Tibial nerve (tissue), 4 donors: ENCODE measurements around the gene ANOS1. TPM values are rescaled to one million over a fixed set of nuclear protein-coding genes. Genes with fewer than 3 reads are reported as not detected.

Experiments used
- DNase-seq, 2 donors: peaks; one replicate each; pipeline ENCODE4 v3.0.0-alpha.2; 2019; ENCODE audit warnings: low spot score in 2 of 2
- H3K27ac ChIP-seq, 4 donors: fragments of 200-600 bp; sonication (generic) in 3 of 4; one replicate each; pipeline ENCODE4 v1.5.1; 2017 to 2019; ENCODE audit warnings: mild to moderate bottlenecking in 1 of 4
- H3K27me3 ChIP-seq, 2 donors: fragments of 200-600 bp; sonication (generic) in 1 of 2; one replicate each; pipeline versions ENCODE4 v1.5.1 to v1.6.0; 2017 to 2019
- H3K36me3 ChIP-seq, 3 donors: fragments of 200-600 bp; sonication (generic); one replicate each; pipeline ENCODE4 v1.5.1; 2018 to 2019
- H3K4me1 ChIP-seq, 4 donors: fragments of 200-600 bp; sonication (generic) in 3 of 4; one replicate each; pipeline ENCODE4 v1.5.1; 2017 to 2019
- H3K4me3 ChIP-seq, 4 donors: fragments of 200-600 bp; sonication (generic) in 3 of 4; one replicate each; pipeline ENCODE4 v1.5.1; 2017 to 2019; ENCODE audit warnings: mild to moderate bottlenecking in 1 of 4, moderate library complexity in 1 of 4
- H3K9me3 ChIP-seq, 4 donors: fragments of 200-600 bp; sonication (generic) in 3 of 4; one replicate each; pipeline ENCODE4 v1.5.1; 2017 to 2019
- EP300 ChIP-seq, 2 donors: sonication (generic); formaldehyde crosslinking; IDR thresholded peaks; one replicate each; pipeline ENCODE4 v1.6.1; 2017; ENCODE audit warnings: antibody characterized with exemption in 2 of 2, mild to moderate bottlenecking in 1 of 2
- POLR2A ChIP-seq, 2 donors: fragments of 450-650 bp; IDR thresholded peaks; one replicate each; pipeline ENCODE4 v1.6.1; 2017; ENCODE audit warnings: antibody characterized with exemption in 2 of 2, mild to moderate bottlenecking in 2 of 2, moderate library complexity in 2 of 2
- WGBS, 2 donors: methylation state at CpG; one replicate each; pipeline ENCODE4 v1.1.5; 2018; 5-methylcytosine and 5-hydroxymethylcytosine counted together
- total RNA-seq, 4 donors: library from RNA; depleted of rRNA; stranded (reverse); fragments of >200 nt; gene quantifications; one replicate each; pipeline ENCODE4 v1.1.0, GENCODE V29; 2016
- TF ChIP-seq, protein P1 (sequence below), 5 experiments: fragments of 200-600 bp in 3 of 5; fragments of 450-650 bp in 2 of 5; sonication (generic) in 3 of 5; IDR thresholded peaks; one replicate each; pipeline ENCODE4 v1.5.1; 2016 to 2019; ENCODE audit warnings: antibody characterized with exemption in 5 of 5, mild to moderate bottlenecking in 3 of 5, moderate library complexity in 2 of 5

The ANOS1 gene
- total RNA-seq, 4 donors from 2014 or later = 7.5 to 14.4 (median 10.9) TPM

DNA sequence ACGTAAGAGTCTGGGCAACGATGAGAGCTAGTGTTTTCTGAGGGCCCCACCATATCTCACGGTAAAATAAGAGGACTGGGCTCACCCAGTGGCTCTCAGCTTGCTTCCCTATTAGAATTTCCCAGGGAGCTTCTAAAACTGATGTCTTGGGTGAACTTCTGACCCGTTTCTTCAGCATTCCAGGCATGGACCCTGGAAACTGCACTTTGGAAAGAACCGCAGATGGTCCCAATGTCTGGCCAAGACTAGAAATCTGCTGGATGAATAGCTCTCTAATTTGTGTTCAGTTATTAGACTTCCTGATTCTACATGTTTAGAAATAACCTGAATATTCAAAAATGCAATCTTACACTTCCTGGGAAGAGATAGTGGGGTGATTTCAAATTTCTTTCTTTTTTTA is 127.8 kb downstream of the ANOS1 start:
- TF ChIP-seq EP300 (IDR thresholded peaks at IDR 0.05) (no peak), POLR2A (IDR thresholded peaks at IDR 0.05) (no peak)
- TF ChIP-seq, protein P1, sequence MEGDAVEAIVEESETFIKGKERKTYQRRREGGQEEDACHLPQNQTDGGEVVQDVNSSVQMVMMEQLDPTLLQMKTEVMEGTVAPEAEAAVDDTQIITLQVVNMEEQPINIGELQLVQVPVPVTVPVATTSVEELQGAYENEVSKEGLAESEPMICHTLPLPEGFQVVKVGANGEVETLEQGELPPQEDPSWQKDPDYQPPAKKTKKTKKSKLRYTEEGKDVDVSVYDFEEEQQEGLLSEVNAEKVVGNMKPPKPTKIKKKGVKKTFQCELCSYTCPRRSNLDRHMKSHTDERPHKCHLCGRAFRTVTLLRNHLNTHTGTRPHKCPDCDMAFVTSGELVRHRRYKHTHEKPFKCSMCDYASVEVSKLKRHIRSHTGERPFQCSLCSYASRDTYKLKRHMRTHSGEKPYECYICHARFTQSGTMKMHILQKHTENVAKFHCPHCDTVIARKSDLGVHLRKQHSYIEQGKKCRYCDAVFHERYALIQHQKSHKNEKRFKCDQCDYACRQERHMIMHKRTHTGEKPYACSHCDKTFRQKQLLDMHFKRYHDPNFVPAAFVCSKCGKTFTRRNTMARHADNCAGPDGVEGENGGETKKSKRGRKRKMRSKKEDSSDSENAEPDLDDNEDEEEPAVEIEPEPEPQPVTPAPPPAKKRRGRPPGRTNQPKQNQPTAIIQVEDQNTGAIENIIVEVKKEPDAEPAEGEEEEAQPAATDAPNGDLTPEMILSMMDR (IDR thresholded peaks at IDR 0.05) = no peak
- H3K4me3 ChIP-seq = no peak overlapping the region
- 72 to 75% methylated on average over 5 of the region's 5 CpGs for WGBS, 2 donors

DNA sequence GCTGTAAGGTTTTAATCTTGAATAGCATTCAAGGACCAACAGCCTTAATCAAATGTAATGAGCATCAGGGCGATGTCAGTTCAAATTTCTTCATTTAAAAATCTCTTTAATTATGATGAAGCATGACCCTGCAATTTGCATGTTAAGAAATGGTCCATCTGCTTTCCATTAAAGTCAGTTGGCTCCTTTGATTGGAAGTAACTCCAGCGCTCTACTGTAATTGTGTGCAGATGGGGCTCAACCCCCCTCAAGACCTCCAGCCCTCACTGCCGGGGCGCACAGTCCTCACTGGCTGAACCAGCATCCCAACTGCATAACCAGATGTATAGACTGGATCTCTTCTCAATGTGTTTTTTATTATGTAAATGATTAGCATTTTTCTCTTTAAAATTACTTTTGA is 140.4 kb downstream of the ANOS1 start:
- Histone ChIP-seq H3K9me3 (no peaks in the 10 kb centered on the region), H3K27ac (no peak overlapping the region), H3K36me3 (peaks cover 0 to 4% (median 0%) of the 10 kb centered on the region in 3 donors), H3K27me3 (no peaks in the 10 kb centered on the region), H3K4me1 (no peaks in the 10 kb centered on the region), H3K4me3 (no peak overlapping the region)
- TF ChIP-seq EP300 (IDR thresholded peaks at IDR 0.05) (no peak), POLR2A (IDR thresholded peaks at IDR 0.05) (no peak)
- TF ChIP-seq, protein P1 (IDR thresholded peaks at IDR 0.05) = no peak
- no peak for DNase-seq
- WGBS, 2 donors = 70 to 85% methylated on average over 4 of the region's 4 CpGs

More for the DNA sequence above, 127.8 kb downstream of the ANOS1 start:
- no peak overlapping the region for H3K27ac ChIP-seq
- H3K9me3 ChIP-seq = peaks cover 0 to 4% (median 0%) of the 10 kb centered on the region in 4 donors
- no peaks in the 10 kb centered on the region for H3K27me3 ChIP-seq
- no peak for DNase-seq
- no peaks in the 10 kb centered on the region for H3K36me3 ChIP-seq
- H3K4me1 ChIP-seq = no peaks in the 10 kb centered on the region

DNA sequence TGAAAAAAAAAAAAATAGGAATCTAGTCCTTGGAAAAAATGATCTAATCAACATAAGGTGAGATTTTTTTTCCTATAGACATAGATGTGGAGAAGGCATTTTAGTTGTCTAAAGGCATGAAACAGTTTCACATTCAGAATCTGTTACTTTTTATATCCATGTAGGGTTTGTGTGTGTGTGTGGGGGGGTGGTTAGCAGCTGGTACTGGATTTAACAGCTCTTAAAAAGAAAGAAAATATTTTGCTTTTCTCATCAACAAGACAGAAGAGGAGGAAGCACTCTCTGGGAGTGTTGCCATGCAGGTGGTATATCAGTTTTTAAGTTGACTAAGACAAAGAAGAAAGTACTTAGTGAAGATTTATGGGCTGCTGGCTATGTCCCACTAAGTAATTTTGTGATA is 145.0 kb downstream of the ANOS1 start:
- Histone ChIP-seq H3K27me3 (no peaks in the 10 kb centered on the region), H3K27ac (no peak overlapping the region), H3K9me3 (no peaks in the 10 kb centered on the region), H3K4me1 (no peaks in the 10 kb centered on the region), H3K36me3 (no peaks in the 10 kb centered on the region), H3K4me3 (no peak overlapping the region)
- no peak for DNase-seq
- TF ChIP-seq, protein P1 (IDR thresholded peaks at IDR 0.05) = no peak
- TF ChIP-seq POLR2A (IDR thresholded peaks at IDR 0.05) (no peak), EP300 (IDR thresholded peaks at IDR 0.05) (no peak)

DNA sequence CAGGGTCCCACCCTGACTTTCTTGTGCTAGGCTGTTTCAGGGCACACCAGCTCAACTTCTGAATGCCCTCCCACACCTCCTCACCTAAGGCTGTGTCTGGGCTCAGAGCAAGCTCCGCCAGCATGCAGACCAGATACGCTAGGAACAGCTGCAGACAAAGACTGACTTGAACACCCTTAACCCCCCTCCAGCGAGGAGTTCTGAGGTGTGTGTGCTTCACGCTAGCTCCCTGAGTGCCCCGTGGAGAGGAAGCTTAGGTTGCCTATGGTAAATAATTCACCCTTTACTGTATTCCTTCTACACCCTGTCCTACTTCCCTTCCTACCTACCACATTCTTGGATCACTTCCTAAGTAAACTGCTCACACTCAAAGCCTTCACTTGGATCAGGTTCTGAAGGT is 152.3 kb downstream of the ANOS1 start:
- WGBS, 2 donors = 57 to 69% methylated on average over 3 to 5 of the region's 5 CpGs

DNA sequence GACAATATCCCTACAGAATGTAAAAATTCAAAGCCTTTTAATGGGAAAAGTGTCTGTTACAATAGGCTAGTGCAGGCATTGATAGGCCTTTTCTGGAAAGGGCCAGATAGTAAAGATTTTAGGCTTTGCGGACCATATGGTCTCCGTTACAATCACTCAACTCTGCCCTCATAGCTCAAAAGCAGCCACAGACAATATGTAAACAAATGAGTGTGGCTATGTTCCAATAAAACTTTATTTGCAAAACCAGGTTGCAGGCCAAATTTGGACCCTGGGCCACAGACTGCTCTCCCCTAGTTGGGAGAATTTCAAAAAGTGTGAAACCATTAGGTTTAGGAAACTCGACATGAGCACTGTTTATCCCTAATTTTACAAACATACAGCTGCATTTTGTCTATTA is 155.1 kb downstream of the ANOS1 start:
- Histone ChIP-seq H3K9me3 (no peaks in the 10 kb centered on the region), H3K36me3 (no peaks in the 10 kb centered on the region), H3K27ac (no peak overlapping the region), H3K4me1 (no peaks in the 10 kb centered on the region), H3K27me3 (no peaks in the 10 kb centered on the region), H3K4me3 (no peak overlapping the region)
- WGBS, 2 donors = 87 to 90% methylated on average over 3 of the region's 3 CpGs
- no peak for DNase-seq
- TF ChIP-seq, protein P1 (IDR thresholded peaks at IDR 0.05) = no peak
- TF ChIP-seq POLR2A (IDR thresholded peaks at IDR 0.05) = no peak
- no peak for TF ChIP-seq EP300 (IDR thresholded peaks at IDR 0.05)

More for the DNA sequence above, 152.3 kb downstream of the ANOS1 start:
- no peaks in the 10 kb centered on the region for H3K4me1 ChIP-seq
- no peaks in the 10 kb centered on the region for H3K36me3 ChIP-seq
- no peaks in the 10 kb centered on the region for H3K9me3 ChIP-seq
- H3K27me3 ChIP-seq = no peaks in the 10 kb centered on the region
- no peak overlapping the region for H3K4me3 ChIP-seq
- H3K27ac ChIP-seq = no peak overlapping the region
- TF ChIP-seq, protein P1 (IDR thresholded peaks at IDR 0.05) = no peak
- no peak for TF ChIP-seq POLR2A (IDR thresholded peaks at IDR 0.05)
- no peak for DNase-seq
